HG03460 (cell line): ENCODE measurements around the gene PDE4D.

Experiments used
- ATAC-seq: cut with Tn5 transposase; IDR thresholded peaks from one replicate; pipeline ENCODE4 v1.9.1; 2021; ENCODE audit not compliant: unreplicated experiment

Gene PDE4D

DNA sequence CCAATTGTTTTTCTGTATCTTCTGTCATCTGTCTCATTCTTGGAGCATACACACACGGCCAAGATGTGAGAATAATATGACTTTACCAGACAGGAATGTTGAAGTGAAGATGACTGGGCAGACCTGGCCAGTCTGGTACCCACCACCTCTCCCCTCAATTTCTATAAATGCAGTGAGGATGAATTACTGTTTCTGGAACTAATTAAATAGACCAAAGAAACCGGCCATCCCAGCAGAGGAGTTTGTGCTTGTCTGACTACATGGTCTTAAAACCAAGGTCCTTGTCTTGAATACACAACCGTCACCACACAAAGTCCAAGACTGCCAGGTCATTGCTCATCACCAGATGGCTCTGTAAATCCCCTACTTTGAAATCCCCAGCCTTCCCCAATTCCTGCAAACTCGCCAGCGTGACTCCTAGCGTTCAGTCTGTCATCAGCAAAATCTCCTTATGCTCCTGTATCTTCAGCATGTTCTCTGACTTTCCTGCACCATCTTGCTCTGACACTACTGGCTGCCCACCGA is 147.2 kb downstream of the PDE4D start:
- no peak for ATAC-seq

DNA sequence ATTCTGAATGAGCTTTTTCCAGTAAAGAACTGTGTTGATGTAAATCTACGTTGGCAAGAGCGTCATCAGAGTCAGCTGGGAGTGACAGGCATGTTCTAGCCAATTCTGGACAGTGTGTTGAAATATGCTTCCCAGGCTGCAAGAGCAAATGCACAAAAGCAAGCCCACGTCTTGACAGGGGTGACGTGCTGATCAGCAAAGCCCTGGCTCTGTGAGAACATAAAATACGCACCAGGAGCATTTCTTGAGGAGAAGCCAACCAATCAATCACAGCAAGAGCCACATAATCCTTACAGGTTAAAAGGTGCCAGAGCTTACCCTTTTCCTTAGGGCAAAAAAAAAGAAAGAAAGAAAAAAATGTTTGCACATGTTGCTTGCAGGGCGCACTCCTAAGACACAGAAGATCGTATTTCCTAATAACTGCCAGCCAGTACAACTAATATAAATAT is 148.1 kb downstream of the PDE4D start:
- no peak for ATAC-seq

DNA sequence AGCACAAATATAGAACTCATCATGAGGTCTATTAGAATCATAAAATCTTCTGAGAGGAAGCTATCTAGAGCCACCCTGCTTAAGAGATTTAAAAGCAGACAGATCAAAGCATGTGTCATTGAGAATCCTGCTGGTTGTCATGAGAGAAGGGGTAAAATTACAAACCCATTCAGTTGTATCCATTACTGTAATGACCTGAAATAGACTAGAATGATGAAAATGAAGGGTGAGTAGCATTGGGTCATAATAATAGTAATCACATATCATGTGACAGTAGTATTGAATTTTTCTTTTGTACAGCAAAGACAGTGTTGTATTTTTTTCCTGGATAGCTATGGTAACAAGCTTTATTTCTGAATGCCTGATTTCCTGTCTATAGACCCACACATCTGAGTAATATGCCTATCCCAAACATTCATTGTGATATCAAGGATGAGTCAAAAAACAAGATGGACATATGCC is 149.0 kb downstream of the PDE4D start:
- ATAC-seq: no peak

DNA sequence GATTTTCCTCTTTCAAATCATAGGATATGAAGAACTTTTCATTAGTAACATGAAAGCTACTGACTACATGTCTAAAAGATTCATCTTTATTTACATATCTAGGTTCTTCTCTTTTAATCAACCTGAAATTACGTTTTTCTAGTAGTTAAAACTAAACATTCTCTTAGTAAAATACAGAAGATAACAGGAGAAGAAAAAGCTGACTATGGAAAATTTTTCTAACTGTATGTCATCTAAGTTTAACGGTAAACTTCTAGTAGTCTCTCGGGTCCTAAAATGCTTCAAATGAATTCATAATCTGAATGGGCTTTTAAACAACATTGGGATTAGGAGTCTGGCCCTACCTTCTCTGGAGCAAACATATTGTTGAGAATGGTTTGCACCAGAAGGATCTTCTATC is 151.9 kb downstream of the PDE4D start:
- ATAC-seq: no peak

DNA sequence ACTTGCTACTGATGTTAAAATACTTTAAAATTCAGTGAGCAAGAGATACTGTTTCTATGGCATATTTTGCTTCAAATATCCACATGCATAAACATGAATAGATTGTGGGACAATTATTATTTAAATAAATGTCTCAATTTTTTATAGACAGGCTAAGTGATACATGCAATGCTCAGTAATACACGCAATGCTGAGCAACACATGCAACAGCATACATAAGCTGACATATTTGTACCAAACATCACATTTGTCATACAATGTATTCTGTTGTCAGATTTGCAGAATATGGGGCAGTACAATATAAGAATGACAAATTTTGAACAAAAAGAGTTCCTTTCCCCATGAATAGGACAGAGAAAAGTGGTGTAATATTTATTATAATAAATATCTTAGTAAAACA is 155.5 kb downstream of the PDE4D start:
- ATAC-seq: no peak

DNA sequence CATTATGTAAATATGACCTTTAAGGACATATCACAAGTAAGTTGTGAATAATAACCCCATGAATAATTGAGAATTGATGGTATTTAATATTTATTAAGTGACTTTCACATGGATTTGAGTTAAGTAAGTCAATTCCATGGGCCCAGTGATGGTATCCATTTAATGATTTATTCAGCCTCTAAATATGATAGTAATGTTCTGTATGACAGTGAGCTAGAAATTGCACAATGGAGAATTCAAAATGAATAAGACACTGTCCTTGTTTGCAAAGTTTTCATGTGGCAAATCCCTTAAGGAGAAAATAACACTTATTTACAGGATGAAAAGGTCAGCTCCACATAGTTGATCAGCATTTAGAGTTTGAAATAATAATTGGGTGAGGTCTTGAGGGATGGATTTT is 160.7 kb downstream of the PDE4D start:
- ATAC-seq: no peak

DNA sequence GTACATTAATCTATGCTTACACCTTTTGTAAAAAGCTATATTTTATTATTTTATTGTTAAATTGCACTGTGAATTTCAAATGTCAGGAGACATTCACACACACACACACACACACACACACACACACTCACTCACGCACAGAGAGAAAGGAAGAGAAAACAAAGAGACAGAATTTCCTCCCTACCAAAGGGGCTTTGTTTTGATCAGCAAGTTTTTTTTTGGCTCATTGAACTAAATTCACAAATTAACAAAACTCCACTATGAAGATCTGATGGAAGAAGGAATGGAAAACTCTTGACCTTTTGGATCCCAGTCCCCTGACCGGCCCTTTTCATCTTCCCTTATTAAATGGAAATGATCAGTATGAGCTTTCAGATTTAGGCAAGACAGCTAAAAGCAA is 161.2 kb downstream of the PDE4D start:
- ATAC-seq: no peak

DNA sequence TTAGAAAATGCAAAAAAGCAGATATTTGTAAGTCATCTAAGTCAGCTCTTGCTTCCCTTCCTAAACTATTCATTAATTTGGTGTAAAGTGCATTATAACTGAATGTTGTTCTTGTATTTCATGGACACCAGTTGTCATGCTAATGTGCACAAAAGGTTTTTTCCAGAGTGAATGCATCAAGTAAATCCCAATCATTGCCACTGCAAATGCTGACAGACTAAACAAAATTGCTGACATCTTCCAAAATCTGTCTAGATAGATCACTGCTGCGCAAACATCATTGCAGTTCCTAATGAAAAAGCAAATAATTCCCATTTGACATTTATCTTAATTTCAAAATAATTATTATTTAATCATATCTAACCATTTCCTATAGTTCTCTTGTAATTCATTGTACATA is 161.7 kb downstream of the PDE4D start:
- no peak for ATAC-seq

DNA sequence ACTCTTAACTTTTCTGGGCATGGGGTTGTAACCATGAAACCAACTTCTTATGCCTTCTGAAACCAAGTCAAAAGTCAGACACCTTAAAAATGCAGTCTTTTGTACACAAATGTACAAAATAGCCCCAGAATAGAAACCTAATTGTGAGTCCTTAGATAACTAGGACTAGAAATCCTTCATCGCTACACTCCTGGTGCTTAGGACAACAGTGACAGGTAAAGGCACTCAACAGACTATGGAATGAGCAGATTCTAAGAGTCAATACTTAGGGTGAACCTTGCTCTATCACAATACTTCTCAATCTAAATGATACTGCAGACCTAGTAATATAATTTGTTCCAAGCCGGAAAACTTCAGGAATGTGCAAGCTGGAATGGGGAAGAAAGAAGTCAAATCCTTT is 163.7 kb downstream of the PDE4D start:
- ATAC-seq: no peak

DNA sequence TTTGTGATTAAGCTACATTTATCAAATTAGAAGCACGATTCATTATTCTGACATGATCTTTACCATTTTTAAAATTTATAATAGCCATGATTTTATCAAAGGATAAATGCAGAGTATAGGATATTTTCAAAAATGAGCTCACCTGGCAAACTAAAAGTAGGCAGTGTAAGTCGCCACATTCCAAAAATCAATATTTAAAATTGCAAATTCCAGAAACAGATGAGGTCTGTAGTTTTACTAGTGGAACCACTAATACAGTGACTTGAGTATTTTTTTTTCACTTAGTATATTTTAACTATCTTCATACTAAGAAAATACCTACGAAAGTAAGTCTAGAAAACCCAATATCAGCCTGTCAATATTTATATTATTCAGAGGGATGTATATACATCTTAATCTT is 164.2 kb downstream of the PDE4D start:
- no peak for ATAC-seq

DNA sequence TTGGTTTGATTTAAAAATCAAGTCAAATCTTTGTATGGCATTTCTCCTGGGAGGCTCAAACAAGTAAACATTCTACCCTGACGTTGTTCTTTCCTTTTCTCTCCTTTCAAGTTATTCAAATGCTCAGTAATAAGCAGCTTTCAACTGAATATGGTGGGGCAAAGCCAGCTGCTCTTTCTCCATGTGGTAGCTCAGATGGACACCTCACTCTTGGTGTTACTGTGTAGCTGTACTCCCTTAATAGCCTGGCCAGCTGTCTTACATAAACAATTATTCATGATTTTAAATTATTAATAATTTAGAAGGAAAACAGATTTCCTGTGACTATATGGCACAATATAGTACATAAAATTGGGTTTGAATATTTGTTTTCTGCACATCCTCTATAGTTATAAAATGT is 165.2 kb downstream of the PDE4D start:
- ATAC-seq: no peak

DNA sequence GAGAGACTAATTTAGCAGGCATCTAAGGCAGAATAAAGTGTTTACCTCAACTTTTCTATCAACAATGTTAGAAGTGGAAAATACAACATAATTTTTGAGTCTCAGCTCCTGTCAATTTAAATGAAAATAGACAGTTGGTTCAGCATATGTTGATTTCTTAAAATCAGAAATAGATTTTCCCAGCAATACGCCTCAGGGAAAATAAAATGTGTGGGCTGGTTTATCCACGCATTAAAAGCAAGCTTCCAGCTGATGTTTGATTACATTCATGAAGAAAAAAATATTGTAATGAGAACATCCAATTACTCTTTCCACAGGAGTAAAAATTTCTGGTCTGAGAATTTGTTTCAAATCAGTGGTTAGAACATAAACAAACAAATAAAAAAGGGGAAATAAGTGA is 166.3 kb downstream of the PDE4D start:
- ATAC-seq: no peak

DNA sequence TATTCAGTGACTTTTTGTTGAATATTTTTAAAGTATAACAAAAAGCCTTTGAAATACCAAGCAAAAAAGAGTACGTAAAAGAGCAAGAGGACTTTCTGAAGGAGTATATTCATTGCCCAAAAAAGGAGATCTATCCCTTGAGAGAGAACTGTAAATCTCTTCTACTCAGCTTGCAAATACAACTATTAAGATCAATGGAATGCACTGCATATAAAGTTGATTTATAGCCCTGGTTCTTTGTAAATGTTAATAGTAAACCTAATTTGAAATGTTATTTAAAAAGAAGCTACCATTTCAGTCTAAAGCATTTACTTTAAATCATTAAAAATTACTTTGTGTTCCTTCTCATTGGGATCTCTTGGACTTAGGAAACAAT is 168.1 kb downstream of the PDE4D start:
- no peak for ATAC-seq

DNA sequence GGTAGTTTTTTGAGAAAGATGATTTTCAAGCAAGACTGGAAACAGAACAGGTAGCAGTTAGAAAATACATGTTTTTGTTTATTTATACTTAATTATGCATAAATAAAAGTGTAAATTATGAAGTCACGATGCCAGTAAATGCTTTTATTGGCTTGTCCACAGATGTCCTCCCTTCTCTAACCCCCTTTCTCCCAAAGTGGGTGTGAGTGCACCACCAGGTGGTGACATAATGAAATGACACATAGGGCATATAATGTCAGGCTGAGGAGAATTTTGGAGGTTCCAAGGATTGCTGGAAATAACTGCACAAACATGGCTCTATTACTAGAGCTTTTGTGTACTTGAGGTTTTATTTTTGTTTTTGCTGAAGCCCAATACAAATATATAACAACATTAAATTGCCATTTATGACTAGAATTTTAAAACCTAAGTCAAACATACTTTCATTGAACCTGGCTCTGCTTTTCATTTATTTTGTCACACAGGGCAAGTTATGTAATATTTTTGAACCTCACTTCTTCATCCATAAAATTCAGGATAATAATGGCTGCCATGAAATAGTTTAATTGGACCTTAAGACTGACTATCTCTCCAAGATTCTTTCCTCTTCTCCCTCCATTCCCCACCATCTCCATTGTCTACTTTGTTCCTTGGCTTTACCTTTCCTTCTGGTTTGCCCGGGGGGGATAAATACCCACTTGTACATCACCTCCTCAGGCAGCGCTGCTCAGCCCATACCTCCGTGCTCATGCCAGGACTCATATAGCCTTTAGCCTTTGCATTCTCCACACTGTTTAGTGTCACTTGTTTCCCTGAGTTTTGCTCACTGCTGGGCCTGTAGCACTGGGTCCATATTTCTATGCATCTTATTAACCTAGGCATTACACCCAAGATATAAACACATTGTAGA is 168.8 kb downstream of the PDE4D start:
- ATAC-seq: no peak

DNA sequence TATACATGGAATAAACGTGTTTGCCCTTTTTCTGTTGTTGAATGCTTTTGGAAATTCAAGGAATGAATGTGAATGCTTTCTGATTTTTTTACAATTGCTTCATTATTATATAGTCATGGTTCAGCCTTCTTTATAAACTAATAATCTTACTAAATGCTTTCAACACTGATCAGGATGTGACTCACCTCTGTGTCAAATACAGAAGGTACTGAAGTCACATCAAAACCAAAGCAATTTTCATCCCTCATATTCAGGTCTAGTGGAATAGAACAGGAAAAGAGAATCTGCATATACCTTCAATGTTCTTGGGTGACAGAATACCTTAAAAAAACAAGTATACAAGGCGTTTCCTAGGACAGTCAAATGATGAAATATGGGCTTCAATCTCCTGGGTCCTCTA is 170.7 kb downstream of the PDE4D start:
- no peak for ATAC-seq

DNA sequence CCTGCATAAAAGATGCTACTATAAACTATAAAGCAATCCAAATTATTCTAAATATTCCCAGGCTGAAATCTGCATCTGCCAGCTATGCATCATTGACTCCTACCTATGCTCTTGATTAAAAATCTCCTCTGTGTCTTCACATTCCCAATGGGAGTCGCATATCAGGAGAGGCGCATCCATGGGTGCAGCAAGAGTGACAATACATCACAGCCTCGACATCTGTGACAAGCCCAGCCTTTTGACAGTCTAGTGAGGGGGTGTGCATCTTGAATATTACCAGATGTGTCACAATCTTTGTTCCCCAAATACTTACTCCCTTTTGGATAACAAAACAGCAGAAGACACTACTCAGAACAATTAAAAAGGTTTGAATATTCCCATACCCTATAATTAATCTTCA is 171.8 kb downstream of the PDE4D start:
- ATAC-seq: no peak

DNA sequence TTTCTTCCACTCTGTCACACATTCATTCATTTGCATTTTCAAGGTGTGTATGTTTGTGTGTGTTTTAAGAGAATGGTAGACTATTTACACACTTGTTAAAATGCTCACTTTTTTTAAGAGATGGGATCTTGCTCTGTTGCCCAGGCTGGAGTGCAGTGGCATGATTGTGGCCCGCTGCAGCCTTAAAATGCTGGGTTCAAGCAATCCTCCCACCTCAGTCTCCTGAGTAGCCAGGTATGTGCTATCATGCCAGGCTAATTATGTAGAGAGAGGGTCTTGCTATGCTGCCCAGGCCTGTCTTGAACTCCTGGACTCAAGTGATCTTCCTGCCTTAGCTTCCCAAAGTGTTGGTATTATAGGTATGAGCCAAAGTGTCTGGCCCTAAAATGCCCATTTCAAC is 173.5 kb downstream of the PDE4D start:
- ATAC-seq: no peak

DNA sequence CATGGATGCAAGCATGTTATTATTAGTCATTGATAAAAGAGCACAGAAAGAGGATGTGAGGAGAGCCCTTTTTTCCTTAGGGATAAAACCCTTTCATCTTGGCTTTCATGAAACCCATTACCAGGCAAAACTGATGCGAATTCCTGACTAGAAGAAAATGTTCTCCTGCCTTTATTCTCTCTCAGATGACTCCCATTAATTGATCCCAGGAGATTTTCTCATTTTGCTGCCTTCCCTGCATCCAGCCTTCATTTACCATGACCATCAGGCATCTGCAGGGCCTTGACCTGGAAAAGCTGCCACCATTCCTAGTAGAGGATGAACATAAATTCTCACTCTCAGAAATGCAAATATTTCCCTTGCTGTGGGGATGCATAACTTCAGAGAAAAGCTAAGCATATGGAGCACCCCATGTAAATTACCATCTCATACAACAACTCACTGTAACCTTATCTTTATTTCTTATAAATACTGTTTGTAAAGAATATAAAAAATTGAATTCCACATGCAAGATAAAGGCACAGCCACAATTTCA is 176.5 kb downstream of the PDE4D start:
- ATAC-seq: no peak

DNA sequence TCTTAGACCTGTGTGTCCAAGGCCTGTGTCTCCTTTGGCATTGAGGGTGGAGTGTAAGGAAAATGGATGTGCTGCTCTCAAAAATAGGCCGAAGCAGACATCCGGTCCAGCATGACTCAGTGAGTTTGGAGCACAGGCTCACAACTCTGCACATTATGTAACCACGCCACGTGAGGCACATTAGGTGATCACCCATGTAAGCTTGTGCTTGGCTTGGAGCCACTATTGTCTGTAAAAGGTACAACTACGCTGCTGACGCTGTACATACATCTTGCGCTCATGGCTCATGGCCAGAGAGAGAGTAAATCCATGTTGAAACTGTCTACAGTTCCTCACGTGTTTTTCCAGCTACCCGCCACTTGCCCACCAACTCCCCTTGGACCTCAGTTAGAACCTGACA is 177.5 kb downstream of the PDE4D start:
- ATAC-seq: no peak

DNA sequence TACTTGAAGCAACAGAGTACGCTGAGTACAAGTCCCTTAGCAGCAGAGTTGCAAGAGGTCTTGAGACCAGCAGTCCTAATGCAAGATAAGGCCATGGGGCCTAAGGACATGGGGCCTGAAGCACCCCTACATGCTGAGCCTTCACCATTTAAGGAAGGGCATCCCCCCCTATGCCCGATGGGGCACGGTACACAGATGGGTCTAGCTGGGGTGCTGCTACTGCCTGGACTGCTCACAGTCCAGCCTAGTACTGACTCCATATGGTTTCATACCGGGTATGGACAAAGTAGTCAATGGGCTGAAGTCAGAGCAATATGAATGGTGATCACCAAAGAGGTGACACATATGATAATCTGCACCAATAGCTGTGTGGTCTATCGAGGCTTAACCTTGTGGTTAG is 178.3 kb downstream of the PDE4D start:
- no peak for ATAC-seq

DNA sequence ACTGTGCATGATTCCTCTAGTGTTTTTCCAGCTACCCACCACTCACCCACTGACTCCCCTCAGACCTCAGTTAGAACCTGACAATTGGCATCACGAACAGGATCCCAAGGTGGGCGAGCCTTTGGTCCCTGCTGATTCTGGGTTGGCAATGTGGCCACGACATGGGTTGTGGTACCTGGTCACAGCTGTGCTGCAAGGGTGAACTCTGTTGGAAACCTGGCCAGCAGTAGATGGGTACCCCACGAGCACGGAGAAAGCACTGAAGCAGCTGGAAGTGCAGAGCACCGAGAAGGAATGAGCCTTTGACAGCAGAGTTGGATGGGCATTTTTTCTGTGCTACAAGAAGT is 180.1 kb downstream of the PDE4D start:
- ATAC-seq: no peak

DNA sequence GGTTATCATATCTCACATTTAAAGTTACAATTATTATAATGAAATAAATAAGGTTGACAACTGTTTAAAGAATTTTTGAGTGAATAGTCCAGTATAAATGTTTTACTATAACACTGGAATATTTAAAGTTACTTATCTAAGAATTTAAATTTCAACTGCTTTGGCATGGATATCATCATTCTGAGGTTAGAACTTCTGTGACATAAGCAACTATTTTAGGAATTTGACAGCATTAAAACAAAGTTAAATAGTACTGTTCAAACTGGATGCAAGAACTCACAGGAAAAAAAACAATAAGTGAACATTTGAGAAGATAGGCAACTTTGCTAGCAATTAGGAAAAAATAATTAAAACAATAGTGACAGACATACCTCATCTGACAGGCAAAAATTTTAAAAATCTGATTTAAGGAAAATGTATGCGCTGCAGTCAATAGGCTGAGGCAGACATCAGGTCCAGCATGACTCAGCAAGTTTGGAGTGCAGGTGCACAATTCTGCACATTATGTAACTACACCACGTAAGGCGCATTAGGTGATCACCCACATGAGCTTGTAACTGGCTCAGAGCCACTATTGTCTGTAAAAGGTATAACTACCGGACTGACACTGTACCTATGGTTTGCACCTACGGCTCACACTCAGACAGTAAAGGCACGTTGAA is 180.6 kb downstream of the PDE4D start:
- ATAC-seq: no peak
